ENCODE measurements around the gene ZNF446.

Gene ZNF446

GRCh38 chr19:58522709-58523108, 46.6 kb downstream of the ZNF446 start:
- no peak for DNase-seq (ENCODE audit: low read depth in 1 of 2, low spot score in 1 of 2)

- no peak for DNase-seq (ENCODE audit: low read depth in 1 of 2, low spot score in 1 of 2)
These were observed 53.3 kb downstream of the ZNF446 start for GRCh38 chr19:58529405-58529804.
